ENCODE results near the gene PPP6R1.

DNA sequence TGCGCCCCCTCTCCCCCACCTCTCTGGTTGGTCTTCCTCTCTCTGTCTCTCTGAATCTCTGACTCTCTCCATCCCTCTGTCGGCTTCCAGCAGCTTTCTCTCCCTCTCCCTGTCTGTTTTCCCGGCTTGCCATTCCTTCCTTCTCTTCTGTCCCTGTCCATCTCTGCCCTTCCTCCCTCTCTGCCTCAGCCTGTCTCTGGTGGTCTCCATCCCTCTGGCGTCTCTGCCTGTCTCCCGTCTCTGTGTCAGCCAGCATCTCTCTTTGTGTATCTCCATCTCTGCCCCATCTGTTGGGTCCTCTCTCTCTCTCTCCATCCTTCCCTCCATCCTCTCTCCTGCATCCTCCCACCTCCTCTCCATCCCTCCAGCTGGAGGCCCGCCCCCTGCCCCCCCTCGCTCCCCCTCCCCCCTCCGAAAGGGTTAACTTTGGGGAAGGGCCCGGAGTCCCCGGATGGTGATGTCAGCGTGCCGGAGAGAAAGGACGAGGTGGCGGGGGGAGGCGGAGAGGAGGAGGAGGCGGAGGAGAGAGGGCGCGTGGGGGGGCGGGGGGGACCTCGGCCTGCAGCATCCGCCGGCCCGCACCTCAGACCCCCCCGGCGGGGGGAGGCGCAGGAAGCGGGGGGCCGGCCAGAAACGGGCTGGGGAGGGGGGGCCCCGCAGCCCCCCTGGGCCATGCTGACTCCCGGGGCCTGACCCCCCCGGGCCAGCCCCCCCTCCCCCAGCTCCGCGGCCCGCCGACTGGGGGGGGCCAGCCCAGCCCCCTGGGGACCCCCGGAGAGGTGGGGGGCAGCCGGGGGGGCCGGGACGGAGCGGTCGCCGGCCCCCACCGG lies 24.9 kb upstream of the PPP6R1 start, which contains the start of gene BRSK1:
- TF ChIP-seq, protein P1, sequence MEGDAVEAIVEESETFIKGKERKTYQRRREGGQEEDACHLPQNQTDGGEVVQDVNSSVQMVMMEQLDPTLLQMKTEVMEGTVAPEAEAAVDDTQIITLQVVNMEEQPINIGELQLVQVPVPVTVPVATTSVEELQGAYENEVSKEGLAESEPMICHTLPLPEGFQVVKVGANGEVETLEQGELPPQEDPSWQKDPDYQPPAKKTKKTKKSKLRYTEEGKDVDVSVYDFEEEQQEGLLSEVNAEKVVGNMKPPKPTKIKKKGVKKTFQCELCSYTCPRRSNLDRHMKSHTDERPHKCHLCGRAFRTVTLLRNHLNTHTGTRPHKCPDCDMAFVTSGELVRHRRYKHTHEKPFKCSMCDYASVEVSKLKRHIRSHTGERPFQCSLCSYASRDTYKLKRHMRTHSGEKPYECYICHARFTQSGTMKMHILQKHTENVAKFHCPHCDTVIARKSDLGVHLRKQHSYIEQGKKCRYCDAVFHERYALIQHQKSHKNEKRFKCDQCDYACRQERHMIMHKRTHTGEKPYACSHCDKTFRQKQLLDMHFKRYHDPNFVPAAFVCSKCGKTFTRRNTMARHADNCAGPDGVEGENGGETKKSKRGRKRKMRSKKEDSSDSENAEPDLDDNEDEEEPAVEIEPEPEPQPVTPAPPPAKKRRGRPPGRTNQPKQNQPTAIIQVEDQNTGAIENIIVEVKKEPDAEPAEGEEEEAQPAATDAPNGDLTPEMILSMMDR (conservative IDR thresholded peaks at IDR 0.05), result no peak
- no peak for TF ChIP-seq ZFX (IDR thresholded peaks at IDR 0.05)
